Measurements from ENCODE around the gene AHSA1.
A peak's percentile ranks its signal among the peaks of the same experiment; 100 is the strongest.
"Not testable (repeated sequence)": the region's sequence is repeated elsewhere in the genome, so short reads cannot be mapped to it uniquely, and the experiment has no call there.

AHSA1 gene

DNA sequence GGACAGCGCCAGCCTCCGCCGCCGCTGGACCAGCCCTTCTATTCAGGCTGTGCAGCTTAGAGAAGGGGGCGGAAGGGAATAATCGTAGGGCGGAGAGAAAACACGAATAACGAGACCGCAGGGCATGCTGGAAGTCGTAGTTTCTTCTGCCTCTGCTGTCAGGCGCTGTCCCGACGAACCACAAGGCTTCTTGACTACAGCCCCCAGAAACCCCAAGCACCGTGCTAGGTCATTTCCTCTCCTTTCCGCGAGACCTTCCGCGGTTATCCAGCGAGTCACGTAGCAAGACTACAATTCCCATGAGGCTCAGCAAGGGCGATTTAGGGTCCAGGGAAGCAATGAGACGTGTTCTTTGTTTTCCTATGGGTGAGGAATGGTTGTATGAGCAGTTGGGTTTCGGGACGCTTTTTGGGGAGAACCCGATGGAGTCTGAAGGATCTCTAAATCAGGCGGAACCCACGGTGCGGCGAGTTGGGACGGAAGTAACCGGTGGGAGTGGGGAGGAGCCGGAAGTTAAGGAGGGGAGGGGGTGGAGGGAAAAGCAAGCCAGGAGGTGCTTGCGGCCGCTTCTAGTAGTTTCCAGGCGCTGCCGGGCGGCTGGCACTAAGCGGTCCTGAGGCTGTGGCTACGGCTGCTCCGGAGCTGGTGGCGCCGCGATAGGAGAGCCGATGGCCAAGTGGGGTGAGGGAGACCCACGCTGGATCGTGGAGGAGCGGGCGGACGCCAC is at the start of gene AHSA1, which contains the start of gene VIPAS39:
Gene AHSA1, plus strand, starts transcription at position 572 of the 727 bp plus-strand sequence. Its CDS starts 97 bp downstream, at position 669.
Gene VIPAS39, minus strand, starts transcription at position 80 of the 727 bp plus-strand sequence. CDS start 3,499 bp downstream, outside the sequence.
- peak; percentile 100 for DNase-seq

DNA sequence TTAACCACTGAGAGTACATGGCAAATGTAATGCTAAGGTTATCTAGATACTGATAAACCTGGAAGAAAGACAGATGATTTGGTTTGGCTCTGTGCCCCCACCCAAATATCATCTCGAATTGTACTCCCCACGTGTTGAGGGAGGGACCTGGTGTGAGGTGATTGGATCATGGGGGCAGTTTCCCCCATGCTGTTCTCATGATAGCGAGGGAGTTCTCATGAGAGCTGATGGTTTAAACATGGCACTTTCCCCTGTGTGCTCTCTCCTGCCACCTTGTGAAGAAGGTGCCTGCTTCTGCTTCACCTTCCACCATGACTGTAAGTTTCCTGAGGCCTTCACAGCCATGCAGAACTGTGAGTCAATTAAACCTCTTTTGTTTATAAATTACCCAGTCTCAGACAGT is 48.8 kb upstream of the AHSA1 start:
- DNase-seq = peak; percentile 6

DNA sequence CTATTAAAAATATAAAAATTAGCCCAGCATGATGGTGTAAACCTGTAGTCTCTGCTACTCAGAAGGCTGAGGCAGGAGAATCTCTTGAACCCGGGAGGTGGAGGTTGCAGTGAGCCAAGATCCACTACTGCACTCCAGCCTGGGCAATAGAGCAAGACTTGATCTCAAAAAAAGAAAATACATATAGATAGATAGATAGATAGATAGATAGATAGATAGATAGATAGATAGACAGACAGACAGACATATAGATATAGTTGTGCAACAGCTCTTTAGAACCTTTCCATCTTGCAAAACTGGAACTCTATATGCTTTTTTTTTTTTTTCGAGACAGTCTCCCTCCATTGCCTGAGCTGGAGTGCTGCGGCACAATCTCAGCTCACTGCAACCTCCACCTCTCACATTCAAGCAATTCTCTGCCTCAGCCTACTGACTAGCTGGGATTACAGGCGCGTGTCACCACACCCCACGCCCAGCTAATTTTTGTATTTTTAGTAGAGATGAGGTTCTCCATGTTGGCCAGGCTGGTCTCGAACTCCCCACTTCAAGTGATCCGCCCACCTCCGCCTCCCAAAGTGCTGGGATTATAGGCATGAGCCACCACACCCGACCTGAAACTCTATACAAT is 42.4 kb upstream of the AHSA1 start:
- DNase-seq = not testable (repeated sequence)

DNA sequence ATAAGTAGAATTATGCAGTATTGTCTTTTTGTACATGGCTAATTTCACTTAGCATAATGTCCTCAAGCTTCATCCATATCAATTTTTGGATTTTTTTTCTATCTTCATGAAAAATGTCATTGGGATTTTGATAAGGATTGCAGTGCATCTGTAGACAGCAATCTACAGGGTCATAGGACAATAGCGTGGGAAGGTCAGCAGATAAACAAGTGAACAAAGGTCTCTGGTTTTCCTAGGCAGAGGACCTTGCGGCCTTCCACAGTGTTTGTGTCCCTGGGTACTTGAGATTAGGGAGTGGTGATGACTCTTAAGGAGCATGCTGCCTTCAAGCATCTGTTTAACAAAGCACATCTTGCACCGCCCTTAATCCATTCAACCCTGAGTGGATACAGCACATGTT is 41.8 kb upstream of the AHSA1 start:
- not testable (repeated sequence) for DNase-seq

DNA sequence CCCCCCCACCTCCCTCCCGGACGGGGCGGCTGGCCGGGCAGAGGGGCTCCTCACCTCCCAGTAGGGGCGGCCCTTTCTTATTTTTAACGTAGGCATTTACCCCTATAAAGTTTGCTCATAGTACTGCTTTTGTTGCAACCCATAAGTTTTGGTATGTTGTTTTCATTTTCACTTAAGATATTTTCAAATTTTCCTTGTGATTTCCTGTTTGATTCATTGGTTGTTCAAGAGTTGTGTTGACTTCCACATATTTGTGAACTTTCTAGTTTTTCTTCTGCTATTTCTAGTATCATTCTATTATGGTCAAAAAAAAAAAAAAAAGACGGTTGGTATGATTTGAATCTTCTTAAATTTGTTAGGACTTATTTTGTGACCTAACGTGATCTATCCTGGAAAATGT is 41.1 kb upstream of the AHSA1 start:
- DNase-seq = no peak

DNA sequence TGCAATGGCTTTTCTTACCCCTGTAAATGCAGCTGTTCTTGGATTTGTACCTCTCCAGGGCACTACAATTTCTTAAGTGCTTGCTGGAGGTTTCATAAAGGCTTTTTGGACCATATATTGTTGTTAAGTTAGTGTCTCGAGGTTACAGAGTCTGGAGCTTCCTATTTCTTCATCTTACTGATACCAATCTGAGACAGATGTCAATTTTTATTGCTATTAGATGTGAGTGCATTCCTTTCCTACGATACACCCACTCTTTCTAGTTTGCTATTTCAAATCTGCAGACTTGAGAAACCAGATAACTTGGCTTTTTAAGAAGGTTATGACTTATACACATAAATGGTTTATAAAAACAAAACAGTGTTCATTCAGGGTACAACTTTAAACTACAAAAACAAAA is 36.7 kb upstream of the AHSA1 start:
- DNase-seq = peak; percentile 50

DNA sequence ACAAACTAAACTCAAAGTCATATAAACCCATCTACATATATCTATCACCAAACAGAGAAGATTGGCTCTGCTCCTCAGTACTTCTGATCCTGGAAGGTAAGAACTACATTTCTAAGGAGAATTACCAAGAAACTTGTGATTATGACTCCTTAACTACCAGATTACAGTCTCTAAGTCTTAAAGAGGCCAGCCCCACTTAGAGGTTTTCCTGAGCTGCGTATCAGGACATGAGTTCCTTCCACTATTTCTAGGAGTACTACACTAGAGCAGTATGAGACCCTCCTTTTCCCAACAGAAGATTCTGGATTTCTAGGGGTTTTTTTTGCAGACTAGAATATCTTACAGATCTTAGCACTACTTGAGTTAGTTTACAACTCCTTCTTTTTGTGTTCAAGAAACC is 34.5 kb upstream of the AHSA1 start, which contains the start of gene NOXRED1:
Gene NOXRED1, minus strand, starts transcription at position 101 of the 400 bp plus-strand sequence. CDS start 634 bp downstream, outside the sequence.
- DNase-seq = no peak

DNA sequence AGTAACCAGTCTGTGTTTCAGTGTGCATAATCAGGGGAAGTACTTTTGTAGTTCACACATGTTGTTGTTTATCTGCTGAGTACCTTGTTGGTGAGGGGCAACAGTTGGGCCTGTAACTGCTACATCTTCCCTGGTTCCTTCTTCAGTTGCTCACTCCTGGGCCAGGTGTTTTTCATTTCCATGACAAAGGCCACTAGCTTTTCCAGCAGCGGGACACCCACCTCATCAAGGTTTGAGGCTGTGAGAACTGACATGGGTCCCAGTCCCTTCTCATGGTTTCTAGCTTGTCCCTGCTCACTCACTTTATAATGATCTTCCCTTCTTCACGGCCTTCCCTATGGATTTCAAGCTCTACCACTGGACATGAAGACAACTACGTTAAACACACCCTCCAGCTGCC is 33.0 kb upstream of the AHSA1 start:
- DNase-seq = no peak

DNA sequence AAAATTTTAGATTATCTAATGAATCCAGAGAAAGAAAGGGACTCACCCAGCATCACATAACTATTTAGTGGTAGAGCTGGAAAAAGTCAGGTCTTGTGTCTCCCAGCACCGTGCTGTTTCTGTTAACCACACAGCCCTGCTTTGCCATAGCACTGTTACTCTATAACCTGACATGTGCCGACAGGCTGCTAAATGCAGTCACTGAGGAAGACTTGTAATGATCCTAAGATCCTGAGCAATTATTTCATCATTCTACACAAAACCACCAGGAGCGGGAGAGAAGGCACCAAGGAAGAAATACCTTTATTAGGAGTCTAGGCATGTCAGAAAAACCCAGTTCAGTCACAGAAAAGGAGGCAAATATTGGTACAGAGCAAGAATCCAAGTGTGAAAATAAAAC is 31.5 kb upstream of the AHSA1 start:
- no peak for DNase-seq

DNA sequence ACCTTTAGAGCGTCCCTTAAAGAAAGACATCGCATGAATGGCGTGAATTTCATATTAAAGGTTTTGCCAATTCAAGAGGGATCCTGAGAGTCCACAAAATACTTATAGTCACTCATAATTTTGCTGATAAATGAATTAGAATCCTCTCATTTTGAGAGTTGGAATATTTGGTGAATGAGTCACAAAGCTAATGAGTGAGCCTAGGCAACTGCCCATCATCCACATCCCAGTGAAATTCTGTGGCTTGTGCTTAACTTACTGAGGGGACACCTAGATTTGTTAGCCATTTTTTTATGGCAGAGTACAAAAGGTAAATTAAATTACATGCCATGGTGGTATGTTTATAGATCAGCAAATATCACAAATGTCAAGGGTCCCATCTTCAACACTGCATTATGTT is 21.9 kb upstream of the AHSA1 start:
- DNase-seq = peak; percentile 48

DNA sequence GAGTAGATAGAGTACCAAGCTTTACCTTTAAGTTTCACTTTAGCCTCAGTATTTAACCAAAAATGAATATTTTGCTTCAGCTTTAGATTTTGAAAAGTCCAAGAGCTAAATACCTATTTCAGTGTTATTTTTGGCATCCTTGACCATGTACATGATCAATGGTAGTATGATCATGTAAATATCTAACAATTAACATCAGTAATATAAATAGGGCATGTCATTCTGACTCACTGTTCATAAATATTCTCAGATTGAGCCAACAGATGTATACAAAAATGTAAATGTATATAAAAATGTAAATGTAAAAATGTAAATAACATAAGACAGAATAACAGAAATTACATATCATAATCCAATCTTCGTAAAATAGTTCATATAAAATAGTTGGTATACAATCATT is 19.3 kb upstream of the AHSA1 start:
- DNase-seq = no peak

DNA sequence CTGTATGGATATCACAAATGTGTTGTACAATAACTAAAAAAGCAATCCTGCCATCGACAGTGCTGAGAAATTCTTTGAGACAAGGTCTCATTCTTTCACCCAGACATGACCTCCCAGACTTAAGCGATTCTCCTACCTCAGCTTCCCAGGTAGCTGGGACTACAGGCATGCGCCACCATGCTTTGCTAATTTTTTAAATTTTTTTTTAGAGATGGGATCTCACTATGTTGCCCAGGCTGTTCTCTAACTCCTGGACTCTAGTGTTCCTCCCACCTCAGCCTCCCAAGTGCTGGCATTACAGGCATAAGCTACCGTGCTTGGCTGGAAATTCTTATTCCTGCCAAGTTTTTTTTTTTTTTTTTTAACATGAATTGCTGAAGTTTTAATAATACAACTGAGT is 18.0 kb upstream of the AHSA1 start:
- no peak for DNase-seq

DNA sequence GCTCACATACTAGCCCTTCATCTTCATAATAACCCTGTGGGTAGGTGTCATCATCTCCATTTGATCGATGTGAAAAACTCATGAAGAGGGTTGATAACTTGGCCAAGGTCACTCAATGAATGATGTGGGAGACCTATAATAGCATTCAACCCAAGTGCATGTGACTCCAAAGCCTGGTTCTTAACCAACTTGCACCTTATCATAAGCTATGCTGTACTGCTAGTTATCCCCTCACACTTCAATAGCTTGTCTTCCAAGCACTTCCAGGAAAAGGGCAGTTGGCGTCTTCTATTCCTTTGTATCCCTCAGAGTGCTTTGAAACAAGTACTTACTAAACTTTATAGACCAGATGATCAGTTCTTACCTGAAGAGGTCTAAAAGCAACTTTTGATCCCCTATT is 15.7 kb upstream of the AHSA1 start:
- DNase-seq = no peak

DNA sequence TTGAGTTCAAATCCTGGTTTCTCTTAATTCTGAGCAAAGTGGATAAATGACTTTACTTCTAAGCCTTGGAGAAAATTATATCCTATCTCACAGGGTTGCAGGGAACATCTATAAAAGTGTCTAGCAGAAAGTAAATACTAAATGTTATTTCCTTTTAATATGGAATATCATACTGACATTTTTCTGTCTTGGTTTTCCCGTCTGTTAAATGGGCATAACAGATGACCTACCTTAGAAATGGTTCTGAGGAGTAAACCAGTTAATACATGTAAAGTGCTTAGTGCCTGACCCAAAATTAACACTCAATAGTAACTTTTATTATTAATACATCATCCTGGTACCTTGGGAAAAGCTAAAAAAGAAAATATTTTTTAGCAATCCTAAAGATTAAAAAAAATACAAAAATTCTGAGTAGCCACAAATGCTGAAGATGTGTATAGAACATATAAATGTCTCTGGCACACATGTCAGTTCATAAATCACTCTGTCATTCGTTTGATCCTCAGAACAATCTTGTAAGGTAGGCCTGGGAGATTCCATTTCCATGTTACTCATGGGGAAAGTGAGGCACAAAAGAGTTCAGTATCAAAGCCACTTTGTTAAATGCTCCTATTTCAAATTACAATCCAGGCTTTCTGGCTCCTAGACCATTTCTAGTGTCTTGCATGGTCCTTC is 1.8 kb upstream of the AHSA1 start:
- DNase-seq = no peak

DNA sequence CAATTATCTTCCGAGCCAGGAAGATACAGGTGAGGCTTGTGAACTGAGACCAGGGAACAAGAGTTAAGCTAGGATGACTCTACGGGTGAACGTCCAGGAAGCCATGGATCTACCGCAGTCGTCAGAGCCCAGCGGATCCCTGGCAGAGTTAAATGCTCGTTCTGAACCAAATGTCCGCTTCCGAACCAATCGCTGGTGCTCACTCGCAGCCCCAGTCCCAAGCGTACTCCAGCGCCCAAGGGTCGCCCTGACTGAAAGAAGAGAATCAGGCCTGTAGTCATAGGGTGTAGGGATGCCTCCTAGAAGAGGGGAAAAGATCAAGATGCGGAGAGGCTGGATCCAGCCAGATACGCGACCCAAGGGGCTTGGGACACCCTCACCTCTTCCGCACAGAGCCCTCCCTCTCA is 775 bp upstream of the AHSA1 start:
- DNase-seq = no peak

DNA sequence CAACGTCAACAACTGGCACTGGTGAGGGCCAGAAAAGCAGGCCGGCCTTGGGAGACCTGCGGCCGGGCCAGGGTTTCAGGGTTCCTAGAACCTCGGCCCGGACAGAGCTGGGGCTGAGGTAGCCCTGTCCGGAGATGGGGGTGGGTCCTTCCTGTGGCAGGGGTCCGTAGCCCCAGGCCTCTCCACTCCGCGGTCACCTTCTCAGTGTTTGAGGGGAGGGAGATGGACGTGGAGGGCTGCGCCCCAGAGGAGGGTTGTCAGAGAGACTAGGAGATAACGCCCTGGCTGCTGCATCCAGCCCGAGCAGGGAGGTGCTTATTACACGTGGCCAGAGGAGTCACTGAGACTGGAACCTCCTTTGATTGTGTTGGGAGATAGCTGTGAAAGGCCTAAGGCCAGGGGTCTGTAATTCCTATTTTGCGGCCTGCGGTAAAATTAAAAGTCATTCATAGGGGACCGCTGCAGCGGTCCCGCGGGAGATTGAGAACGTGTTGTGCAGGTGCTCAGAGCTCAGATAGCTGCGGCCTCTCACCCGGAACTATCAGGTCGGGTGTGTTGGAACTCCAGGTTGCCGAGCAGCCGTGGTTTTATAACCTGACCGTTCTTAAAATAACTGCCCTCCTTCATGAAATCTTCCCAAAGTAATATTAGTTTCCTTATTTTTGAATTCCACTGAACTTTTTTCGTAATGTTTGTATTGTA is 507 bp downstream of the AHSA1 start:
- peak; percentile 51 for DNase-seq

DNA sequence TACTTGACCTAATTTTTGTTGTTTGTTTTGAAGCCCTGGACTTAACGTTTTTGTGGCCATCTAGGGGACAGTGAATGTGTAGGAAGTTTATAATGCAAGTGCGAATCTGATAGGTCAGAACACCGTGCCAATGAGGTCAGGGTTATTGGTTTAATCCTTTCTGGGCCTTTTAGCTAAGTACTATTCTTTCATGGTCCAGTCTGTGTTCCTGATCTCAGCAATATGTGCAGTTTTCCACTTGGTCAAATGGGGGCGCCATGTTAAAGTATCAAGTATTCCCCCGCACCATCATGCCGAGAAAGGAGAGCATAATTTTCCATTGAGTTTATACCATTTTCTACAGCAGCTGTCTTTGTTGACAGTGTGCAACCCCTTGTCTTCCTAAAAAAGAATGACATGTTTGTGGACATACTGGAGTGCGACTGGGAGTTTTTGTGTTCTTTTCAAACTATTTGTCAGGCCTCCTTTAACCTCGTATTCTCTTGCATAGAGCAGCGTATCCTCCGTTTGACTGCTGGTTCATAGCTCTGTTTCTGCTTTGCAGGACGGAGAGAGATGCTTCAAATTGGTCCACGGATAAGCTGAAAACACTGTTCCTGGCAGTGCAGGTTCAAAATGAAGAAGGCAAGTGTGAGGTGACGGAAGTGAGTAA is 1.3 kb downstream of the AHSA1 start:
- peak; percentile 77 for DNase-seq

DNA sequence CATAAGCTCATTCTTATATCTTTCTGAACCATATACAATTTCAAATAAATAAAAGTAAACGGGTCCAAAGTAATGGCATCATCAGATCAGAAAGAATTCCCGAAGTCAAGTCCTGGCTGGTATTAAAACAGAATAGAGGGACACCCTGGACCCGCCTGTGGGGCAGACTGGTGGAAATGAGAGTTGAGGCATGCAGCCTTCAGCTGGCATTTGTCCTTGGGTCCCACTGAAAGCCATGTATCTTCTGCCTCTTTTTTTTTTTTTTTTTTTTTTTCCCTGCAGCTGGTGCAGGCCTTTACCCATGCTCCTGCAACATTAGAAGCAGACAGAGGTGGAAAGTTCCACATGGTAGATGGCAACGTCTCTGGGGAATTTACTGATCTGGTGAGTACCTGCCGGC is 9.9 kb downstream of the AHSA1 start:
- DNase-seq = no peak

DNA sequence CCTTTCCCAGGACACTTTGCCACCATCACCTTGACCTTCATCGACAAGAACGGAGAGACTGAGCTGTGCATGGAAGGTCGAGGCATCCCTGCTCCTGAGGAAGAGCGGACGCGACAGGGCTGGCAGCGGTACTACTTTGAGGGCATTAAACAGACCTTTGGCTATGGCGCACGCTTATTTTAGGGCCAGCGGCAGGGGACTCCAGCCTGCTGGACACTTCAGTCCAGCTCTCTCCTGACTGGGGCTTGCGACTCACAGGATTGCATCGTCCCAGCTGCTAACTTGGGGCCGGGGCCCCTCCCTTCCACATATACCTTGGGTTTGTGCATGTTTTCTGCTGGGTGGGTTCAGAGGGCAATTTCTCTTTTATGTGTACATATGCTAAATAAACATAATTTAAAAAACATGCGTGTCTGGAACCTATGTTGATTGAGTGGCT is 11.2 kb downstream of the AHSA1 start:
- DNase-seq = no peak

DNA sequence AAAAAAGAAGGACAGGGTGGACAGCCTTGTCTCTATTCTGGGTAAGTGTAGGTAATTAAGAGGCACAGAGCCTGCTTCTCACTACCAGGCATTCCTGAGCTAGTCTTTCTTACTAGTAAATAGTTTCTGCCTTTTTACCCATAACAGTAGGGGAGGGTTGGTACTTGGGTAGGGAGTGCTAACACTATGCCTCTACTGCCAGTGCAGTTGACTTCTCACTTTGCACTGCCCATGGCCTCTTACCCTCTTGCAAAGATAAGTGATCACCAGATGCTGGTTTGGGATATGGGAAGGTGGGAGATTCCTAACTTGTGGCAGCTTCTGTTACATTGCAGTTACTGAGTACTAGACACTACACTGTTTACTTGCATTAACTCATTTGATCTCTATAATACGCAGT is 11.6 kb downstream of the AHSA1 start:
- DNase-seq = no peak

DNA sequence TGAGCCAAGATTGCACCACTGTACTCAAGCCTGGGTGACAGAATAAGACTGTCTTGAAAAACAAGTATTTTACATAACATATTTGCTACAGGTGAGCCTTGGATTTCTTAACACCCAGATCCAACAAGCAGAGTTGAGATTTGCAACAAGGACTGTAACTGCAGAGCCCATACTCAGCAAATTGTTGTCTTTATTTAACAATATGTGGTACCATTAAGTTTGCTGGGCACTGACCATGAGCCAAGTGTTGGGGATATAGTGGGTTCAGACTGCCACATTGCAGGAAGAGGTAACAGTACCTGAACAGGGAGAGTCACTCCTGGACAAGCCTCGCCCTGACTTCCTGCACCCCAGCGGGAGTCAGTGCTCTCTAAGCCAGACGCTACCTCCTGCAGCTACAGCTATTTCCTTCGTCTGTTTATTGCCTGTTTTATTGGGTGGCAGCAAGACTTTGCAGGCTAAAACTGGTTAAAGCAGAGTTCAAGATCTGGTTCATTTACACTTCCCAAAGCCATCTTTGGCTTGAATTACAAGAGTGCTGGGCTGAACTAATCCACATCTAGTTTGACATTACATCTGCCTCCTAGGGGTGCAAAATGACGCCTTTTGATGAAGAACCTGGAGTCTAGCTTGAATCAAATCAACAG is 12.5 kb downstream of the AHSA1 start:
- no peak for DNase-seq

DNA sequence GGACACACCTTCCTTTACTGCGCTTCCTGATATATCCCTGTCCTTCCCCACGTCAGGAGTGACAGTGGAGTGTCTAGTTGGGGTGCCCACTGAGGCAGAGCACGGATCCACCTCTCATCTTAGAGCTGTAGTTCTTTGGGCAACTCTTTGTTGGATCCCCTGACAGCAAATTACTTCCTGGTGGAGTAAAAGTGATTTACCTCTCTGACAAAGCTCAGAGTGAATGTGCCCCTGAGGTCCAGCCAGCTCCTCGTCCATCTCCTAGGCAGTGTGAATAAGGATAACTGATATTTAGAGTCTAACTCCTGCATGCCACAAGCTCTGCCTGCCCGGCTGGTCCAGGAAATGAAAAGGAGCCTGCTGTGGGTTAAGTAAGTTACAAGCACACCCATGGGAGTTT is 16.0 kb downstream of the AHSA1 start:
- no peak for DNase-seq
